Camera-type eye (tissue), 1 donor: ENCODE measurements around the gene HBA2. TPM values are rescaled to one million over a fixed set of nuclear protein-coding genes. Genes with fewer than 3 reads are reported as not detected.

Experiments used
- total RNA-seq: library from RNA; depleted of rRNA; stranded (reverse); fragments of >200 nt; gene quantifications from one replicate; pipeline ENCODE4 v1.2.3, GENCODE V29; 2014

The HBA2 gene
- 1,606 TPM for total RNA-seq

GRCh38 chr16:172374-172941 is at the start of gene HBA2:
TSS of gene HBA2 (plus strand) at chr16:172876. CDS start at chr16:172913, 37 bp downstream.

DNA sequence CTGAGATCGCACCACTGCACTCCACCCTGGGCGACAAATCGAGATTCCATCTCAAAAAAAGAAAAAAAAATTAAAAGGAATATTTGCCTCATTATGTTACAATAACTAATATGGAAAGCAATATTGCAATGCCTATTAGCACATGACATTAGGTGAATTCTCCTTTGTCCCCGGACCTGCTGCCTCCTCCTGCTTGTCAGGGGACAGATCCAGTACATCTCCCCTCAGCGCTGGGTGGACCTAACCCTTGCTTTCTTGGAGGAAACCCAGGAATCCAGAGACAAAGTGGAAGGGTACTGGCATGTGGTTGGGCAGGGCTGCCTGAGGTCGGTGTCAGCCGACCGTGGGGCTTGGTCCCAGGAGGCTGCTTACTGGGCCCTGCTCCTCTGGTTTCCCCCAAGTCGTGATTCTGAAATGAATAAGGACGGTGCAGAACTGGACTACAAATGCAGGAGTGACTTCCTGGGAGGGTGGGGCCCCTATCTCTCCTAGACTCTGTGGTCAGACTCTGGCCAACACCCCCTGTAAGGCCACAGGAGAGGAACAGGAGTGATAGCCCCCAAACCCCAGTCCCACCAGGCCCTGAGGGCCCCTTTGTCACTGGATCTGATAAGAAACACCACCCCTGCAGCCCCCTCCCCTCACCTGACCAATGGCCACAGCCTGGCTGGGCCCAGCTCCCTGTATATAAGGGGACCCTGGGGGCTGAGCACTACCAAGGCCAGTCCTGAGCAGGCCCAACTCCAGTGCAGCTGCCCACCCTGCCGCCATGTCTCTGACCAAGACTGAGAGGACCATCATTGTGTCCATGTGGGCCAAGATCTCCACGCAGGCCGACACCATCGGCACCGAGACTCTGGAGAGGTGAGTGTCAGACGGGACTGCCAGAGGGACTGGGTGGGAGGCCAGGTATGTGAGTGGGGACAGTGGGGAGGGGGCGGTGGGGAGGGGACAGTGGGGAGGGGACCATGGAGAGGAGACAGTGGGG is 20.2 kb upstream of the HBA2 start, which contains the start of gene HBZ:
Gene HBZ (plus strand): TSS at position 504 of the 988 bp plus-strand sequence. CDS start 266 bp downstream, at position 770.

GRCh38 chr16:165539-166374 is 6.9 kb upstream of the HBA2 start, which contains the start of gene HBM:
TSS of gene HBM (plus strand) at chr16:165978. CDS start at chr16:165998, 20 bp downstream.

DNA sequence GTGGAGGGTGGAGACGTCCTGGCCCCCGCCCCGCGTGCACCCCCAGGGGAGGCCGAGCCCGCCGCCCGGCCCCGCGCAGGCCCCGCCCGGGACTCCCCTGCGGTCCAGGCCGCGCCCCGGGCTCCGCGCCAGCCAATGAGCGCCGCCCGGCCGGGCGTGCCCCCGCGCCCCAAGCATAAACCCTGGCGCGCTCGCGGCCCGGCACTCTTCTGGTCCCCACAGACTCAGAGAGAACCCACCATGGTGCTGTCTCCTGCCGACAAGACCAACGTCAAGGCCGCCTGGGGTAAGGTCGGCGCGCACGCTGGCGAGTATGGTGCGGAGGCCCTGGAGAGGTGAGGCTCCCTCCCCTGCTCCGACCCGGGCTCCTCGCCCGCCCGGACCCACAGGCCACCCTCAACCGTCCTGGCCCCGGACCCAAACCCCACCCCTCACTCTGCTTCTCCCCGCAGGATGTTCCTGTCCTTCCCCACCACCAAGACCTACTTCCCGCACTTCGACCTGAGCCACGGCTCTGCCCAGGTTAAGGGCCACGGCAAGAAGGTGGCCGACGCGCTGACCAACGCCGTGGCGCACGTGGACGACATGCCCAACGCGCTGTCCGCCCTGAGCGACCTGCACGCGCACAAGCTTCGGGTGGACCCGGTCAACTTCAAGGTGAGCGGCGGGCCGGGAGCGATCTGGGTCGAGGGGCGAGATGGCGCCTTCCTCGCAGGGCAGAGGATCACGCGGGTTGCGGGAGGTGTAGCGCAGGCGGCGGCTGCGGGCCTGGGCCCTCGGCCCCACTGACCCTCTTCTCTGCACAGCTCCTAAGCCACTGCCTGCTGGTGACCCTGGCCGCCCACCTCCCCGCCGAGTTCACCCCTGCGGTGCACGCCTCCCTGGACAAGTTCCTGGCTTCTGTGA is 4.1 kb downstream of the HBA2 start, which contains the start of gene HBA1:
Gene HBA1 (plus strand): TSS at position 204 of the 906 bp plus-strand sequence. CDS start 37 bp downstream, at position 241.

GRCh38 chr16:180101-180675 is 7.5 kb downstream of the HBA2 start, which contains the start of gene HBQ1:
TSS of gene HBQ1 (plus strand) at chr16:180459. CDS start at chr16:180487, 28 bp downstream.

Other genes with a start within 250 kb of the HBA2 start
- gene POLR3K, start 119.3 kb upstream of the HBA2 start, total RNA-seq, result 2.3 TPM
- 13.4 TPM for gene SNRNP25, start 119.0 kb upstream of the HBA2 start, total RNA-seq
- 36.1 TPM for gene RHBDF1, start 100.2 kb upstream of the HBA2 start, total RNA-seq
- gene MPG, start 94.7 kb upstream of the HBA2 start, total RNA-seq, result 40.2 TPM
- 29.9 TPM for gene NPRL3, start 34.2 kb upstream of the HBA2 start, total RNA-seq
- 2.2 TPM for gene HBZ, start 20.2 kb upstream of the HBA2 start, total RNA-seq
- gene HBM, start 6.9 kb upstream of the HBA2 start, total RNA-seq, result 15.4 TPM
- gene HBA1, start 3.8 kb downstream of the HBA2 start, total RNA-seq, result 1,075 TPM
- gene HBQ1, start 7.6 kb downstream of the HBA2 start, total RNA-seq, result 4.1 TPM
- 160 TPM for gene LUC7L, start 56.6 kb downstream of the HBA2 start, total RNA-seq
- 66.5 TPM for gene FAM234A, start 61.9 kb downstream of the HBA2 start, total RNA-seq
- 8.2 TPM for gene RGS11, start 103.1 kb downstream of the HBA2 start, total RNA-seq
- gene ARHGDIG, start 107.7 kb downstream of the HBA2 start, total RNA-seq, result 10.5 TPM
- 2.1 TPM for gene PDIA2, start 110.3 kb downstream of the HBA2 start, total RNA-seq
- gene AXIN1, start 179.8 kb downstream of the HBA2 start, total RNA-seq, result 20.4 TPM
- 44.0 TPM for gene MRPL28, start 197.7 kb downstream of the HBA2 start, total RNA-seq
- 14.2 TPM for gene PGAP6, start 209.1 kb downstream of the HBA2 start, total RNA-seq
- 30.3 TPM for gene NME4, start 224.3 kb downstream of the HBA2 start, total RNA-seq
- gene DECR2, start 229.0 kb downstream of the HBA2 start, total RNA-seq, result 10.2 TPM